GM19467 (cell line): ENCODE data around the gene EXOSC10.
A peak's percentile ranks its signal among the peaks of the same experiment; 100 is the strongest.
"Not testable (repeated sequence)": the region's sequence is repeated elsewhere in the genome, so short reads cannot be mapped to it uniquely, and the experiment has no call there.

Experiments
- ATAC-seq: cut with Tn5 transposase; IDR thresholded peaks from one replicate; pipeline ENCODE4 v1.9.1; 2021; ENCODE audit warnings: mild to moderate bottlenecking, moderate library complexity; ENCODE audit not compliant: unreplicated experiment

Gene EXOSC10

GRCh38 chr1:11062965-11063401, 36.7 kb downstream of the EXOSC10 start:
- no peak for ATAC-seq

GRCh38 chr1:11061652-11062365, 37.9 kb downstream of the EXOSC10 start:
- ATAC-seq, result no peak

- ATAC-seq, result peak; percentile 91
Measured at GRCh38 chr1:11059968-11060830, 39.5 kb downstream of the EXOSC10 start, which contains the start of gene SRM. Gene SRM (minus strand): TSS chr1:11060018. CDS start chr1:11059943, 75 bp downstream.

- ATAC-seq, result peak; percentile 11
Measured at GRCh38 chr1:11059155-11059967, 40.3 kb downstream of the EXOSC10 start.

- no peak for ATAC-seq
Measured at GRCh38 chr1:11058595-11059154, 41.0 kb downstream of the EXOSC10 start.

- no peak for ATAC-seq
Measured at GRCh38 chr1:11058026-11058425, 41.6 kb downstream of the EXOSC10 start.

GRCh38 chr1:11057477-11057876, 42.2 kb downstream of the EXOSC10 start:
- ATAC-seq, result no peak

GRCh38 chr1:11056504-11056903, 43.2 kb downstream of the EXOSC10 start:
- no peak for ATAC-seq

- ATAC-seq, result no peak
Measured at GRCh38 chr1:11055676-11056075, 44.0 kb downstream of the EXOSC10 start.

- no peak for ATAC-seq
Measured at GRCh38 chr1:11054666-11055065, 45.0 kb downstream of the EXOSC10 start.

GRCh38 chr1:11054181-11054580, 45.5 kb downstream of the EXOSC10 start:
- ATAC-seq, result no peak

GRCh38 chr1:11053758-11054137, 45.9 kb downstream of the EXOSC10 start:
- no peak for ATAC-seq

- no peak for ATAC-seq
Measured at GRCh38 chr1:11052839-11053757, 46.6 kb downstream of the EXOSC10 start.

- ATAC-seq, result no peak
Measured at GRCh38 chr1:11051781-11052511, 47.7 kb downstream of the EXOSC10 start.

- ATAC-seq, result not testable (repeated sequence)
Measured at GRCh38 chr1:11051121-11051520, 48.5 kb downstream of the EXOSC10 start.

GRCh38 chr1:11046625-11047365, 52.9 kb downstream of the EXOSC10 start, which contains the start of gene MASP2:
Gene MASP2 (minus strand): TSS chr1:11047239. CDS start chr1:11047207, 32 bp downstream.
- no peak for ATAC-seq

GRCh38 chr1:11046270-11046566, 53.5 kb downstream of the EXOSC10 start:
- no peak for ATAC-seq
